Thoracic aorta (tissue), 2 donors: ENCODE data around the gene CTAGE6. TPM values are rescaled to one million over a fixed set of nuclear protein-coding genes. Genes with fewer than 3 reads are reported as not detected.
"Not testable (repeated sequence)": the region's sequence is repeated elsewhere in the genome, so short reads cannot be mapped to it uniquely, and the experiment has no call there.

Experiments
- ATAC-seq: fragments of 150-250 bp; one replicate; pipeline ENCODE4 v1.8.0; 2017; ENCODE audit warnings: low read depth; ENCODE audit not compliant: insufficient number of reproducible peaks, low FRiP score
- DNase-seq: peaks from one replicate; pipeline ENCODE4 v3.0.0-alpha.2; 2020; ENCODE audit warnings: low spot score
- H3K27ac ChIP-seq, 2 donors: fragments of 200-600 bp; sonication (generic); 1 replicate in 1 of 2; 2 replicates in 1 of 2; pipeline ENCODE4 v1.5.1; 2016; ENCODE audit warnings: mild to moderate bottlenecking in 2 of 2, moderate library complexity in 2 of 2
- H3K27me3 ChIP-seq: fragments of 200-600 bp; sonication (generic); replicated peaks from 2 replicates; pipeline ENCODE4 v1.6.0; 2016; ENCODE audit warnings: mild to moderate bottlenecking; ENCODE audit not compliant: insufficient read depth
- H3K36me3 ChIP-seq: fragments of 200-600 bp; sonication (generic); one replicate; pipeline ENCODE4 v1.5.1; 2016
- H3K4me1 ChIP-seq, 2 donors: fragments of 200-600 bp; sonication (generic); 1 replicate in 1 of 2; 2 replicates in 1 of 2; pipeline versions ENCODE4 v1.5.1 to v1.6.0; 2016; ENCODE audit warnings: low read depth in 2 of 2, mild to moderate bottlenecking in 1 of 2; ENCODE audit not compliant: control insufficient read depth in 1 of 2
- H3K4me3 ChIP-seq: fragments of 200-600 bp; sonication (generic); 2 replicates; pipeline ENCODE4 v1.5.1; 2016; ENCODE audit warnings: mild to moderate bottlenecking
- H3K9me3 ChIP-seq: fragments of 200-600 bp; sonication (generic); 2 replicates; pipeline ENCODE4 v1.5.1; 2016
- total RNA-seq, 2 donors: library from RNA; depleted of rRNA; stranded (reverse); fragments of >200 nt; gene quantifications; one replicate each; pipeline versions ENCODE4 v1.1.0 to v1.2.3, GENCODE V29; 2016

CTAGE6 gene
- total RNA-seq, 2 donors from 2014 or later = 0.68 to 2.7 TPM

- H3K9me3 ChIP-seq, H3K4me1 ChIP-seq, ATAC-seq, H3K36me3 ChIP-seq, H3K27me3 ChIP-seq, DNase-seq, H3K4me3 ChIP-seq, H3K27ac ChIP-seq: not testable (repeated sequence)
These were observed 41.8 kb downstream of the CTAGE6 start for GRCh38 chr7:143715543-143716193.

GRCh38 chr7:143714581-143715454 is 42.7 kb downstream of the CTAGE6 start:
- H3K27me3 ChIP-seq, H3K9me3 ChIP-seq, ATAC-seq, H3K4me1 ChIP-seq, H3K27ac ChIP-seq, DNase-seq, H3K4me3 ChIP-seq, H3K36me3 ChIP-seq: not testable (repeated sequence)

- H3K4me1 ChIP-seq, H3K27ac ChIP-seq, H3K4me3 ChIP-seq, H3K36me3 ChIP-seq, H3K9me3 ChIP-seq, DNase-seq, H3K27me3 ChIP-seq: not testable (repeated sequence)
- peak; percentile 81 for ATAC-seq
These were observed 45.1 kb downstream of the CTAGE6 start for GRCh38 chr7:143712381-143712780.

GRCh38 chr7:143711727-143712324 is 45.7 kb downstream of the CTAGE6 start:
- H3K9me3 ChIP-seq, H3K4me3 ChIP-seq, ATAC-seq, H3K36me3 ChIP-seq, DNase-seq, H3K27me3 ChIP-seq, H3K4me1 ChIP-seq, H3K27ac ChIP-seq: not testable (repeated sequence)

GRCh38 chr7:143709895-143710294 is 47.6 kb downstream of the CTAGE6 start:
- not testable (repeated sequence) for H3K27me3 ChIP-seq, H3K4me1 ChIP-seq, H3K9me3 ChIP-seq, H3K27ac ChIP-seq, H3K36me3 ChIP-seq, DNase-seq, ATAC-seq, H3K4me3 ChIP-seq

Other genes starting within 250 kb of the CTAGE6 start
- not detected for gene CTAGE15, start 185.9 kb downstream of the CTAGE6 start, total RNA-seq
- 1 to 10 TPM; 2.2 to 6.1 TPM for gene TCAF2, start 136.7 kb downstream of the CTAGE6 start, total RNA-seq
- gene TCAF1, start 144.5 kb upstream of the CTAGE6 start, total RNA-seq = 10 to 100 TPM; 28.4 to 28.6 TPM
- gene OR2F2, start 177.5 kb upstream of the CTAGE6 start, total RNA-seq = not detected
- gene OR2F1, start 197.1 kb upstream of the CTAGE6 start, total RNA-seq = not detected
- not detected for gene OR6B1, start 242.6 kb upstream of the CTAGE6 start, total RNA-seq